Skeletal muscle cell (primary cell): ENCODE data around the gene ABHD17C.
A peak's percentile ranks its signal among the peaks of the same experiment; 100 is the strongest.

Source experiments
- DNase-seq: peaks from one replicate; pipeline ENCODE4 v3.0.0-alpha.2; 2010; ENCODE audit warnings: low read depth
- H3K4me3 ChIP-seq: 2 replicates; pipeline ENCODE4 v1.5.1; 2011; ENCODE audit warnings: low read depth, mild to moderate bottlenecking, control low read depth, low read length, moderate library complexity

The ABHD17C gene

GRCh38 chr15:80778964-80779657, 84.0 kb downstream of the ABHD17C start, which contains the start of gene CEMIP:
CEMIP (plus strand) TSS chr15:80779370; CDS start chr15:80873880, 94,510 bp downstream.
- H3K4me3 ChIP-seq = peak within 1 kb of the TSS; percentile 56
- no peak for DNase-seq

DNA sequence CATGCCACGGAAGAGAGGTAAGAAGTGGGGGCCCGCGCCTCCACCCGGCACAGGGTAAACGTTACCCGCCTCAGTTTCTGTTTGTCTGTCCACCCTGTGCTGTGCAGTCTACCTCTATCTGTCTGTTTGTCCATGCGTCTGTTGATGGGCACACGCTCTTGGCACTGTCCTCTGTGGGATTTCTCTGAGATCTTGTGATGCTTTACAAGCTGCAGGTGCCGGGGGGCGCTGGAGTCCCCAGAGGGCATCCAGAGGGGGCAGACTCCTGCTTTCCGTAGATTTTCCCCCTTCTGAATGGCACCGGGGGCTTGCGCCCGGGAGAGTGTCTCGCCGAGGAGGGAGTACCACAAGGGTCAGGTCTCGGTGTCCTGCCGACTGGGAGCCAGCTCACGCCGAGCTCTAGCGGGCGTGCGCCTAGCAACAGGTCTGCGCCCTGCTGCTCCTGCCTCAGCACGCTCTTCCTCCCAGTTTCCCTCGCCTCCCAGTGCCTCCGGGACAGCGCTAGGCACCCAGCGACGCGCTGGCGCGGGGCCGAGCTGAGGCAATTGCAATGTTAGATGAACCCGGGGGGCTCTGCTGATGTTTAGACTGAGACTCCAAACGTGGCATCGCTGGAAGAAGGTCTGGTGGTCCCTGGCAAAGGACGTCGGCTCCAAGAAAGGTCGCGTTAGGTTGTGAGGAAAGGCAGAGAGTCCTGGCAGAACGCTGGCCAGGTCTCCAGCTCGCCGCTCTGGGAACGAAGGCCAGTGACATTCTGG, 84.7 kb downstream of the ABHD17C start:
- DNase-seq = no peak
- peak overlapping the region; percentile 56 for H3K4me3 ChIP-seq

DNA sequence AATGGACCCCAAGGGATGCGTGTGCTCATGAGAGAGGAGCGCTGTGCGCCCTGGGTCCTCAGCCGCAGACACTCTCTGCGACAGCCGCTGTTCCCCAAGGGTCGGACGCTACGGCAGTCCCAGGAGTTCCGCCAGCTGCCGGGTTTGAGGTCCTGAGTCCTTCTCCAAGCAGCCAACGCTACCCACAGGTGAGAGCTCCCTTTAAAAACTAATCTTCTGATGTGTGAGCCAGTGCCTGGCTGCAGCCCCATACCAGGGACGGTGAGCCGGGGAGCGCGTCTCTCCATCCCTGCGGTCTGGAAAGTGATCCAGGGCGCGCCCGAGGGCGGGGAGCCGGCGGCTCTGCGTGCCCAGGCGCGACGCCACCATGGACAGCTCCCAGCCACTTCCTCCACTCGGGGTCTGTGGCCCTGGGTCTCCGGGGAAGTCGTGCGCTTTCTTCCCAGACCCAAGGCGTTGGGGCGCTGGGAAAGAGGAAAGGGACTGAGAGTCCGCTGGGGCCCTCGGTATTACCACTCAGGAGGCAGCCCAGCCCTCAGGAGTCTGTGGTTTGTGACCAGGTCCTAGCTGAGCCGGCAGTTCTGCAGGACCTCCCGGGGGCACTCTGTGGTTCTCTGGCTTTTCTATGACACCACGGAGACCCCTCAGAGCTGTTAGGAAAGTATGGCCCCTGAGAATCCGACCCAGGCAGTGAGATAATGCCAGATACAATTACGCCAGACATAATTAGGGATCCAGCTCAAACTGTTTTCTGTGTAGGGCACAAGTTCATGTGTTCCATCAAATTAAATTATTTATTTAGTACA, 85.5 kb downstream of the ABHD17C start:
- no peak for DNase-seq
- H3K4me3 ChIP-seq = peak overlapping the region; percentile 56

DNA sequence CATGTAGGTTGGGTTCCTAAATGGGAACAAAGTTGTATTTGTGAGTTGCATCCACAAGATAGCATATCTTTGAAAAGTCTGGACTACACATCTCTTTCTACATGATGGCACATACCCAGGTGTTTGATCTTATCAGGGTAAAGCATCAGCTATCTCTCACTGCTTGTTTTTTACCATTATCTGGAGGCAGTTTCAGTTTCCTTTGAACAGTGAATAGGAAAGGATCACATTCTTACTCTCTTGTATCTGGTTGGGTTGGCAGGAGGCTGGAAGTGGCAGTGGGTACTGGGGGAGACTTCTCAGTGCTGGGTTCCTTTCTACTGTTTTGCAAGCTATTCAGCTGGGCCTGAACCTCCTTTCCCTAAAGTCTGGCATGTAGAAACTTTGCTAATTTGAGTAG, 88.2 kb downstream of the ABHD17C start:
- H3K4me3 ChIP-seq = no peak overlapping the region
- DNase-seq = no peak

DNA sequence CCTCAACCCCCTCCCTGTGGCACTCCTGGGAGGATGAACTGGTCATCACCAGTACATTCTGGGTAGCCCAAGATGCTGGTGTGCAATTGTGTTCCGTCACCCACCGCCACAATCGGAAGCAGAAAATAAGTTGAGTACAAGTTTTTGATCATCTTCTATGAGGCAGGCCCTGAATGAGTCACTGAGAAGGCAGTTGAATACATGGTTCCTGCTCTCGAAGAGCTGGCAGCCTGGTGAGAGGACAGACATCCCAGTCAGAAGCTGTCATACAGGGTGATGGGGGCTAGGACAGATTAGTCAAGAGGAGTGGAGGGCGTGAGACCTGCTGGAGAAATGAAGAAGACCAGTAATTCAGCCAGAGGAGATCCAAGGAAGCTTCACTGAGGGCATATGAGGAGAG, 90.2 kb downstream of the ABHD17C start:
- H3K4me3 ChIP-seq = no peak overlapping the region
- DNase-seq = no peak

- H3K4me3 ChIP-seq = no peak overlapping the region
- no peak for DNase-seq
These were observed 90.8 kb downstream of the ABHD17C start for GRCh38 chr15:80785811-80786354.

GRCh38 chr15:80787316-80787715, 92.2 kb downstream of the ABHD17C start:
- no peak overlapping the region for H3K4me3 ChIP-seq
- no peak for DNase-seq

- no peak for DNase-seq
- no peak overlapping the region for H3K4me3 ChIP-seq
These were observed 93.4 kb downstream of the ABHD17C start for GRCh38 chr15:80788536-80788935.

DNA sequence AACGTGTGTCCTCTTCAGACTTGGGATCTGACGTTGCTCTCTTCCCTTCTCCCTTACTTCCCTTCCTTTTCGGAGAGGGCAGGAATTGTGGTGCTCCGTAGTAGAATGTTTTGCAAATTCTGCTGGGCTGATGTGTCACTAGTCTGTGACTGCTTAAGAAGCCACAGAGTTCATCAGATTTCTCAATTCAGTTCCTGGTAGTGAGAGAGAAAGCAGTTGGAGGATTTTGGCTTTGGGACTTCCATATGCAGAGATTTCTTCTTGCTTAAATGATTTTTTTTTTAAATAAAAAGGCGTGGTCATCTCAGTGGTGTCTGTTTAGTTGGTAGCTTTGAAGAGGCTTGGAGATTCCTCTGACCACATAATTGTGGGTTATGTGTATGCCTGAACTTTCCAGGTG, 94.2 kb downstream of the ABHD17C start:
- H3K4me3 ChIP-seq = no peak overlapping the region
- DNase-seq = no peak

DNA sequence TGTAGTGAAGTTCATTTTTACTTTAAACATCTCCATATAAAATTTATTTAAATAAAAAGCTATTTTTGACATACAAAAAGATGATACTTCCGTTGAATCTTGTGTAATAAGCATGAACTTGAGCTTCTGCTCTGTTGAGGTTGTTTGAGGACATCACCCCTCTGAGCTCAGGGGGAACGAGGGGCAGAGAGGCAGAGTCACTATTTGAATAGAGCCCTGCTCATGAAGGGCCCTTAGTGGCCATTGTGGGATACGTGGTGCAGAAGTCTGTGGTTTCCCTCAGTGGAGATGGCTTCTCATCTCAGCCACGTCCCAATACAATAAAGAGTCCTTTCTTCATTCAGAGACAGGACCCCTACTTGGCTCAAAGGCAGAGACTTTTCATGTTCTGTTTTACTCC, 94.7 kb downstream of the ABHD17C start:
- DNase-seq = no peak
- H3K4me3 ChIP-seq = no peak overlapping the region

- no peak overlapping the region for H3K4me3 ChIP-seq
- DNase-seq = no peak
These were observed 95.1 kb downstream of the ABHD17C start for GRCh38 chr15:80790236-80790635.

DNA sequence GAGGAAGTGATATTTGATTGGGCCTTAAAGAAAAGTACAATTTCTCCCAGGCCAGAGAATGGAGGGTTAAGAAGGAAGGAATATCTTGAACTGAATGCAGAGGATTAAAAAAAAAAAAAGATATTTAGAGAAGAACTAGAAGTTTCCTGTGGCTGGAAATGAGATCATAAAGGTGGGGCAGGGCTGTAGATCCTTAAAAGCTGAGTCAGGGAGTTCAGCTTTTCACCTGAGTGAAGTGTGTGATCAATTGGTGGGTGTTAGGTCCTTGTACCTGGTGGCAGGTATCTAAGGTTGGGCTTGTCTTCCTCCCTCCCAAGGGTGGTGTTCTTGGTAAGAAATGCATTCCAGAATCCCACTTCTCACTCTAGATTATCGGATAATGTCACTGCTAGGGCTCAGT, 95.9 kb downstream of the ABHD17C start:
- no peak overlapping the region for H3K4me3 ChIP-seq
- no peak for DNase-seq

DNA sequence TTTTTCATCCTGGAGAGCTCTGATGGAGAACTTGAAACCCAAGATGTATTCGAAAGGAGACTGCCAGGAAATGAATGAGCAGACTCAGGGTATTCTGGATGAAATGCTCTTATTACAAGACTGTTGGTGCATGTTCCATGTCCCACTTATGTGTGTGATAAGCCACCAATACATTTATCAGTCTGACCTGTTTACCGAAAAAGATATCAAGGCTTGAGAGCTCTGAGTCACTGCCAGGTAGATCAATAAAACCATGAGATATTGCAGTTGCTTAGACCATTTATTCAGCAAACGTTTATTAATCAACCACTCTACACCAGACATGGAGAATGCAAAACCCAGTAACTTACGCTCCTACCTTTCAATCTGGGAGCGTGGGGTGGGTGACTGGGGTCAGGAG, 101.3 kb downstream of the ABHD17C start:
- no peak for DNase-seq
- no peak overlapping the region for H3K4me3 ChIP-seq

- H3K4me3 ChIP-seq = no peak overlapping the region
- no peak for DNase-seq
These were observed 103.8 kb downstream of the ABHD17C start for GRCh38 chr15:80798911-80799310.

- no peak for DNase-seq
- H3K4me3 ChIP-seq = no peak overlapping the region
These were observed 105.0 kb downstream of the ABHD17C start for GRCh38 chr15:80800067-80800466.

DNA sequence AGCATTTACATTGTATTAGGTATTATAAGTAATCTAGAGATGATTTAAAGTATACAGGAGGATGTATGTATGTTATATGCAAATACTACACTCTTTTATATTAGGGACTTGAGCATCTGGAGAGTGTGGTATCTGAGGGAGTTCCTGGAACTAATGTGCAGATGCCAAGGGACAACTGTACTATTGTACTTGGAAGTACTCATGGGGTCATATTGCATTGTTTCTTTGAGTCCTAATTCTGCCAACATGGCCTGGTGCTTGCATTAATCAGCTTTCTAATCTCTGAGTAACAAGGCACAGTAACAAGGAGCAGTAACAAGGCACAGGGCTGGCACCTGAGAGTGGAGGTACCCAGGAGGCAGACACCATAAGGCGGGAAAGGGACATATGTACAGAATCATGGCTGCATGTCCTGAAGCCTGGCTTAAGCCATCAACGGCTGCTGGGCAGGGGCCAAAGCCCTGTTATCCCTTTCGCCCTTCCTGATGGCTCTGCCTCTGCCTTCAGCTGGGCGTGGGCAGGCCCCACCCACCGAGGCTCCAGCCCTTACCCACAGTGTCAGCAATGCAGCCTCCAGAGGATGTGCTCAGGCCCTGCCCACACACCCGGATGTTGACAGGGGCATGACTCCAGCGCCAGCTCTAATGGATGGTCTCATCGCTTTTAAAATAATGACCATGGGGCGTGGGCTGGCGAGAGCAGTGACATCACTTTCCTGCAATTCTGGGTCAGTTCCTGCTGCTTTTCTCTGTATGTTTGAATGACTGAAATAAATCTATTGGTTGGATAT, 107.0 kb downstream of the ABHD17C start:
- no peak overlapping the region for H3K4me3 ChIP-seq
- DNase-seq = no peak

- no peak for DNase-seq
- no peak overlapping the region for H3K4me3 ChIP-seq
These were observed 108.7 kb downstream of the ABHD17C start for GRCh38 chr15:80803580-80804525.

DNA sequence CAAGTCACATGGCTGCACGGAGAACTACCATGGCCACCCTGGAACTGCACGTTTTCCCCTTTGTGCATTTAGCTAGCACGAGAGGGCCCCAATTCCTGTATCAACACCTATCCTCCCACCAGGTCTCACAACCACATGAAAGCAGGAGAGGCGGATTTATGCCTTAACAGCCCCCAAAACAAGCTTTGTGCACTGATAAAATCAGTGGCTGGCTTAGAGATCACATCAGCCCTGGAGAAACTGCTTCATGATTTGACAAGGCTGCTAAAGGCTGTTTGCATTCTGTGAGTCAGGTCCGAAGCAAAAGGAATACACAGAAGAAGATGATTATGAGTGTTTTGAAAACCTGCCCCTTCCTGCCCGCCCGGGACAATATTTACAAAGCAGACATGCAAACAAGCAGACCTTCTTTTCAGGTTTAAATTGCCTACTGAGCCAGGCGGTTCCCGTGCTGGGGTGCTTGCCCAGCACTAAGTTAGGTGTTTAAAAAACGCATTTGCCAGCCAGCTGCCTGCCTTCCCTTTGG, 109.9 kb downstream of the ABHD17C start:
- H3K4me3 ChIP-seq = no peak overlapping the region
- no peak for DNase-seq
